Right lobe of liver (tissue), 6 donors: ENCODE data around the gene RYR3. TPM values are rescaled to one million over a fixed set of nuclear protein-coding genes. Genes with fewer than 3 reads are reported as not detected.

Source experiments
- ATAC-seq, 4 donors: fragments of 200-7000 bp; cut with Tn5 transposase; one replicate each; pipeline ENCODE4 v1.9.1; 2020; ENCODE audit warnings: mild to moderate bottlenecking in 4 of 4, moderate library complexity in 4 of 4
- DNase-seq, 3 donors: peaks; one replicate each; pipeline ENCODE4 v3.0.0-alpha.2; 2020
- H3K27ac ChIP-seq, 3 donors: fragments of 200-600 bp; one replicate each; pipeline ENCODE4 v1.8.0; 2022
- H3K27me3 ChIP-seq, 2 donors: fragments of 200-600 bp; one replicate each; pipeline ENCODE4 v1.8.0; 2022
- H3K36me3 ChIP-seq, 4 donors: fragments of 200-600 bp; sonication (generic) in 1 of 4; one replicate each; pipeline versions ENCODE4 v1.5.1 to v1.8.0; 2017 to 2022; ENCODE audit warnings: control low read depth in 1 of 4
- H3K4me1 ChIP-seq, 4 donors: fragments of 200-600 bp; sonication (generic) in 1 of 4; one replicate each; pipeline versions ENCODE4 v1.5.1 to v1.8.0; 2017 to 2022; ENCODE audit warnings: control low read depth in 1 of 4
- H3K4me3 ChIP-seq, 3 donors: fragments of 200-600 bp; one replicate each; pipeline ENCODE4 v1.8.0; 2022
- H3K9me3 ChIP-seq, 4 donors: fragments of 200-600 bp; sonication (generic) in 1 of 4; one replicate each; pipeline versions ENCODE4 v1.5.1 to v1.8.0; 2017 to 2022; ENCODE audit warnings: control low read depth in 1 of 4
- POLR2A ChIP-seq: fragments of 450-650 bp; IDR thresholded peaks from one replicate; pipeline ENCODE4 v1.6.1; 2017; ENCODE audit warnings: antibody characterized with exemption, mild to moderate bottlenecking
- WGBS: methylation state at CpG from one replicate; pipeline ENCODE4 v1.1.6; 2018; ENCODE audit warnings: low coverage, low lambda C conversion rate; ENCODE audit not compliant: insufficient coverage; ENCODE audit errors: missing lambda C conversion rate; 5-methylcytosine and 5-hydroxymethylcytosine counted together
- intact Hi-C, 2 donors: fragments of 100-400 bp; cut with DNase I; formaldehyde crosslinking; loops; one replicate each; pipeline versions ENCODE4 v1.11.2 to v1.14.1; 2022
- total RNA-seq, 6 experiments: library from RNA; depleted of rRNA in 2 of 6; stranded (reverse); fragments of >200 nt in 2 of 6; fragmentation: NEBNext Ultra II Directional in 3 of 6; extraction: Animal tissue kit (Norgen Biotek cat#: 25700) in 3 of 6; gene quantifications; one replicate each; pipeline versions ENCODE4 v1.1.0 to v1.2.4, GENCODE V29; 2016 to 2023
- TF ChIP-seq, protein P1 (sequence below), 4 donors: fragments of 200-600 bp in 3 of 4; fragments of 450-650 bp in 1 of 4; IDR thresholded peaks; one replicate each; pipeline versions ENCODE4 v1.5.1 to v1.8.0; 2016 to 2022; ENCODE audit warnings: antibody characterized with exemption in 4 of 4, mild to moderate bottlenecking in 2 of 4
- donor health status: DM: no; HTN: yes; CAD: no.
- donor health status: DM: no; HTN: no; CAD: no.
- donor health status: DM: no; HTN: no; CAD: no.
- donor health status: DM: no; HTN: yes; CAD: no.
- donor health status: DM: no; HTN: yes; CAD: no.

Gene RYR3
- total RNA-seq, 6 experiments from 2014 or later = under 0.01 to 0.31 (median 0.05) TPM; not detected in 3

DNA sequence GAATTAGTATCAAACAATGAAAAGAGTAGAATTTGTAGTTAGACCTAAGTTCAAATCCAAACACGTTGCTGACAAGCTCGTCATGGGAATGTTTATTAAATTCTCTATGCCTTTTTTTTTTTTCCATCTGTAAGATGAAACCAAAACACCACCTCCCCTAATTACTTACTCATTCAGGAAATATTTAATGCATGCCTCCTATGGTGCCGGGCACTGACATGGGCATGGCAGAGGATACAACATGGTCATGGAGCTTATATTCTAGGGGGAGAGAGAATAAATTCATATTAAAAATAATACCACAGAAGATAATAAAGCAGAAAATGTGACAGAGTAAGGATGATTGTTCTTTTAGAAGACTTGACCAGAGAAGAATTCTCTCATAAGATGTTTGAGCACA, 215.8 kb downstream of the RYR3 start:
- intact Hi-C loops = no loop called here
- Histone ChIP-seq H3K9me3 (no peaks in the 10 kb centered on the region), H3K27ac (no peak overlapping the region), H3K36me3 (no peaks in the 10 kb centered on the region), H3K4me3 (no peak overlapping the region), H3K27me3 (no peaks in the 10 kb centered on the region), H3K4me1 (no peaks in the 10 kb centered on the region)
- TF ChIP-seq, protein P1, sequence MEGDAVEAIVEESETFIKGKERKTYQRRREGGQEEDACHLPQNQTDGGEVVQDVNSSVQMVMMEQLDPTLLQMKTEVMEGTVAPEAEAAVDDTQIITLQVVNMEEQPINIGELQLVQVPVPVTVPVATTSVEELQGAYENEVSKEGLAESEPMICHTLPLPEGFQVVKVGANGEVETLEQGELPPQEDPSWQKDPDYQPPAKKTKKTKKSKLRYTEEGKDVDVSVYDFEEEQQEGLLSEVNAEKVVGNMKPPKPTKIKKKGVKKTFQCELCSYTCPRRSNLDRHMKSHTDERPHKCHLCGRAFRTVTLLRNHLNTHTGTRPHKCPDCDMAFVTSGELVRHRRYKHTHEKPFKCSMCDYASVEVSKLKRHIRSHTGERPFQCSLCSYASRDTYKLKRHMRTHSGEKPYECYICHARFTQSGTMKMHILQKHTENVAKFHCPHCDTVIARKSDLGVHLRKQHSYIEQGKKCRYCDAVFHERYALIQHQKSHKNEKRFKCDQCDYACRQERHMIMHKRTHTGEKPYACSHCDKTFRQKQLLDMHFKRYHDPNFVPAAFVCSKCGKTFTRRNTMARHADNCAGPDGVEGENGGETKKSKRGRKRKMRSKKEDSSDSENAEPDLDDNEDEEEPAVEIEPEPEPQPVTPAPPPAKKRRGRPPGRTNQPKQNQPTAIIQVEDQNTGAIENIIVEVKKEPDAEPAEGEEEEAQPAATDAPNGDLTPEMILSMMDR (IDR thresholded peaks at IDR 0.05) = no peak
- no peak for TF ChIP-seq POLR2A
- 66% methylated on average over 3 of the region's 3 CpGs for WGBS
- ATAC-seq (no peak), DNase-seq (no peak)

DNA sequence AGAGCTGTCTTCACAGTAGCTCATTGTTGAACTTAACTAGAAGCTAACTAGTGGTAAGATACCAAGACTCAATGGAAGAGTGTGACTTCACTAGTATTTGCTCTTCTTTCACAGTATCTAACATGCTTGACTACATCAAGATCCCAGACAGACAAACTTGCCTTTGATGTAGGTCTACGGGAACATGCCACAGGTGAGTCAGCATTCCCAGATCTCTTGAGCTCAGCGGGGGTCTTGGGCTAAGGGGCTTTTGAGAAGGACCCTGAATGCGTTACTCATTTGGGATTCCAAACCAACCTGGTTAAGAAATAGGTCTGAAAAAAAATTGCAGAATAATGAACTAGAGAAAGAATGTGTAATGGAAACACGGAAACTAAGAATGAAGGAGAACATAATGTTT, 222.4 kb downstream of the RYR3 start:
- WGBS = 53% methylated on average over 4 of the region's 4 CpGs
- TF ChIP-seq, protein P1 (IDR thresholded peaks at IDR 0.05) = no peak
- Histone ChIP-seq H3K27ac (no peak overlapping the region), H3K4me3 (no peak overlapping the region), H3K4me1 (no peaks in the 10 kb centered on the region), H3K9me3 (no peaks in the 10 kb centered on the region), H3K27me3 (no peaks in the 10 kb centered on the region), H3K36me3 (no peaks in the 10 kb centered on the region)
- ATAC-seq = no peak
- DNase-seq = no peak
- intact Hi-C loops = no loop called here

DNA sequence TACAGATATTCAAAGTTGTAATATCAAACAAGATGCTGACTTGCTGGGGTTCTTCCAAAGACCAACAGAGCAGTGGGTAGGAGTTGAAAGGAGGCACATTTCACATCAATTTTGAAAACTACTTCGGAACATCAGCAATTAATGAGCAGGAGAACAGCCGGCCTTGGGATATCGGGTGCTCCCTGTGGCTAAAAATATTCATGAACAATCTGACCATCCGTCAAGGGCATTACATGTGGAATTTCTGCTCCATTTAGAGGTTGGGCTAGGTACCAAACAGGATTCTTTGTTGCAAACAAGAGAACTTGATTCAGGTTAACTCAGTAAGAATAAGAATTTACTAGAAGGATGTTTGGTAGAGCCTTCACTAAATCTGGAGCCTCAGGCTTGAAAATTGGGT, 223.9 kb downstream of the RYR3 start:
- H3K36me3 ChIP-seq = no peaks in the 10 kb centered on the region
- no peak for ATAC-seq
- H3K27me3 ChIP-seq = no peaks in the 10 kb centered on the region
- no peaks in the 10 kb centered on the region for H3K9me3 ChIP-seq
- no peak overlapping the region for H3K4me3 ChIP-seq
- intact Hi-C loops = no loop called here
- no peak overlapping the region for H3K27ac ChIP-seq
- no peak for TF ChIP-seq POLR2A
- TF ChIP-seq, protein P1 (IDR thresholded peaks at IDR 0.05) = no peak
- DNase-seq = no peak
- H3K4me1 ChIP-seq = no peaks in the 10 kb centered on the region
- WGBS = 51% methylated on average over 4 of the region's 4 CpGs

DNA sequence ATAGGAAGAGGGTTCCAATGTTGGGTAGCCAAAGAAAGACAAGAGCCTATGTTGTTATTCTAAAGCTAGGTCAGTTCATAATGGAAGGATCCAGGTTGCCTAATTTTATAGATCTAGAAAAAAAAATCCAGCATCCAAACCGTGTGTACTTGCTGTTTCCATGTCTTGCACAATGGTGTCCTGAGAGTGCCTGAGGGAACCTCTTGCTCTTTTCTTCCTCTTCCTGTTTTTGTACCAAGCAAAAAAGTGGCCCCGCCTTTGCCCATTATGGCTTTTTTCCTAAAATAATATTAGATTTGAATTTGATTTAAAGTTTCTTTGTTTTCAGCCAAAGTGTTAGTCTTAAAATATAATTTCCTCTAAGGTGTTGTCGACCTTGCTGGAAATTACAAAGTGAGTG, 224.4 kb downstream of the RYR3 start:
- intact Hi-C loops = no loop called here
- no peaks in the 10 kb centered on the region for H3K4me1 ChIP-seq
- no peaks in the 10 kb centered on the region for H3K9me3 ChIP-seq
- H3K27me3 ChIP-seq = no peaks in the 10 kb centered on the region
- no peaks in the 10 kb centered on the region for H3K36me3 ChIP-seq
- no peak for TF ChIP-seq POLR2A
- TF ChIP-seq, protein P1 (IDR thresholded peaks at IDR 0.05) = no peak
- no peak overlapping the region for H3K27ac ChIP-seq
- 24% methylated on average over 3 of the region's 3 CpGs for WGBS
- H3K4me3 ChIP-seq = no peak overlapping the region
- ATAC-seq (no peak), DNase-seq (no peak)
